NCI-H1092 (cell line): ENCODE results near the gene DPH2.

Source experiments
- DNase-seq: peaks from one replicate; lab custom pipeline; 2025; lab: John Stamatoyannopoulos, UW

DPH2 gene

DNA sequence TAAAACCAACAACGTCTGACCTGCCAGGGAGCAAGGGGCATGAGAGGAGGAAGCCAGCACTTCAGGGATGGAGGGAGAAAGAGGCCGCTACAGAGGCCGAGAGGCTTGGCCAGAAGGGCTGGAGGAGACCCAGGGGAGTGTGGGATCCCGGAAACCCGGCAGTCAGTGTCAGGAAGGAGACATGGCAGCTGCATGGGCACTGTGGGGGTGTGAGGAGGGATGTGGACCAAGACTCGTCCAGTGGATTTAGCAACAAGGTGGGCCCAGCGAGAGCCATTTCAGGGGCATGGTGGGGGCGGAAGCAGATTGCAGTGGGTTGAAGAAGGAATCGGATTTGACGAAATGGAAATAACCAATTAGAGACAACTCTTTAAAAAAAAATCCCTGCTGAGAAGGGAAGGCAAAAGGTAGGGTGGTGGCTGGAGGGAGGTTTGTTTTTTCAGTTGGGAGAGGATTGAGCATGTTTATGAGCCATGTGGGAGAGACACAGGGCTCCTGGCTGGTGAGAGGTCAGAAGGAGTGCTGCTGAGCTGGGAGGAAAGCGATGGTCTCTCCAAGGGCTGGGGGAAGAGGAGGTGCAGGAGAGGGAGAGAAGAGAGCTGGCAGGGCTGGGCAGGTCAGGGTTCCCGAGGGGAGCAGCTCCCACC lies 13.6 kb downstream of the DPH2 start:
- no peak for DNase-seq

DNA sequence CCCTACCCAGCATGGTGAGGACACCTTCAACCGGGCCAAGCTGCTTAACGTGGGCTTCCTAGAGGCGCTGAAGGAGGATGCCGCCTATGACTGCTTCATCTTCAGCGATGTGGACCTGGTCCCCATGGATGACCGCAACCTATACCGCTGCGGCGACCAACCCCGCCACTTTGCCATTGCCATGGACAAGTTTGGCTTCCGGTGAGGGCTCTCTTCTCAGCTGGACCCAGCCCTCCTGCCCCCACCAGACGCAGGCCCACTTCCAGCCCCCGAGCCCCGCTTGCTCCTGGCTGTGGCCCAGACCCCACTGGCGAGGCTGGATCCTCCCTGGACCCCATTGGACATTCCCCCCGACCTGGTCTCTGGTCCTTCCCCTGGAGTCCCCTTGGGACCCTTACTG lies 15.0 kb downstream of the DPH2 start:
- no peak for DNase-seq

GRCh38 chr1:43985984-43986595 lies 16.3 kb downstream of the DPH2 start:
- no peak for DNase-seq

DNA sequence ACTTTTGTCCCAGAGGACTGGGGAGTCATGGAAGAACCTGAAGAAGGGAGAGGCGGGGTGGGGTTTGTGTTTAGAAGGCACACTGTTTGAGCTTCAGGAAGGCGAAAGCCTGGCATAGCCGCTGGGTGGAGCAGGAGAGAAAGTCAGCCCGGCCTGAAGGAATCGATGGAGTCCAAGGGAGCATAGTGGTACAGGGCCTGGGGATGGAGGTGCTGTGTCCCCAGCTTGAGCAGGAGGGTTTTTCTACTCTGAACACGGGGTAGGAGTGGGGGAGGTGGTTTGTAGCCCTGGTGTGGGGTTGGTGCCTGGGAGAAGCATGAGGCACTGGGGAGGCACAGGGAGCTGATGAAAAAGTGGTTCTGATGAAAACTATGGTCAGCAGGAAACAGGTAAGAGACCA lies 16.9 kb downstream of the DPH2 start:
- DNase-seq, result no peak

GRCh38 chr1:43987159-43987902 lies 17.5 kb downstream of the DPH2 start:
- DNase-seq, result no peak

DNA sequence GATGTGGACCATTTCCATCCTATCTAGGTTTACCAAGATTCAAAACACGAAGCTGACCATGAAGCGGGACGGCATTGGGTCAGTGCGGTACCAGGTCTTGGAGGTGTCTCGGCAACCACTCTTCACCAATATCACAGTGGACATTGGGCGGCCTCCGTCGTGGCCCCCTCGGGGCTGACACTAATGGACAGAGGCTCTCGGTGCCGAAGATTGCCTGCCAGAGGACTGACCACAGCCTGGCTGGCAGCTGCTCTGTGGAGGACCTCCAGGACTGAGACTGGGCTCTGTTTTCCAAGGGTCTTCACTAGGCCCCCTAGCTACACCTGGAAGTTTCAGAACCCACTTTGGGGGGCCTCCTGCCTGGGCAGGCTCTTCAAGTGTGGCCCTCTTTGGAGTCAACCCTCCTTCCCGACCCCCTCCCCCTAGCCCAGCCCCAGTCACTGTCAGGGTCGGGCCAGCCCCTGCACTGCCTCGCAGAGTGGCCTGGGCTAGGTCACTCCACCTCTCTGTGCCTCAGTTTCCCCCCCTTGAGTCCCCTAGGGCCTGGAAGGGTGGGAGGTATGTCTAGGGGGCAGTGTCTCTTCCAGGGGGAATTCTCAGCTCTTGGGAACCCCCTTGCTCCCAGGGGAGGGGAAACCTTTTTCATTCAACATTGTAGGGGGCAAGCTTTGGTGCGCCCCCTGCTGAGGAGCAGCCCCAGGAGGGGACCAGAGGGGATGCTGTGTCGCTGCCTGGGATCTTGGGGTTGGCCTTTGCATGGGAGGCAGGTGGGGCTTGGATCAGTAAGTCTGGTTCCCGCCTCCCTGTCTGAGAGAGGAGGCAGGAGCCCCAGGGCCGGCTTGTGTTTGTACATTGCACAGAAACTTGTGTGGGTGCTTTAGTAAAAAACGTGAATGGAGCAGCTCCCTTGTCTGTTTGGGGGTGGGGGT lies 20.7 kb downstream of the DPH2 start:
- DNase-seq, result no peak

DNA sequence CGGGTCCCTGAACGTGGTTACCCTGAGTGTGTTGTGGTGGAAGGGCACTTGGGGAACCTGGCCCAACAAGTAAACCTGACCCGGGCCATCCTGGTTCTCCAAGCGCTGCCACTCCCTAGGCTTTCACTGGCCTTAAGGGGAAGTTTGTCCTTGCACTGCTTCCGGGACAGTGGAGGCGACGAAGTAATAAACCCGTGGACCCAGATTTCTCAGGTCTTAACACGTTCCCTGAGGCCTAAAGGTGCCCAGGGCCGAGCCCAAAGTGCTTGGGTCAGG lies 21.3 kb downstream of the DPH2 start:
- no peak for DNase-seq

- DNase-seq, result peak; percentile 51
These were observed 21.8 kb downstream of the DPH2 start, which contains the start of gene CCDC24 for GRCh38 chr1:43991476-43992231. Gene CCDC24, plus strand, starts transcription at chr1:43991599. Its CDS starts 280 bp downstream, at chr1:43991879.

GRCh38 chr1:43992232-43992995 lies 22.6 kb downstream of the DPH2 start:
- no peak for DNase-seq

DNA sequence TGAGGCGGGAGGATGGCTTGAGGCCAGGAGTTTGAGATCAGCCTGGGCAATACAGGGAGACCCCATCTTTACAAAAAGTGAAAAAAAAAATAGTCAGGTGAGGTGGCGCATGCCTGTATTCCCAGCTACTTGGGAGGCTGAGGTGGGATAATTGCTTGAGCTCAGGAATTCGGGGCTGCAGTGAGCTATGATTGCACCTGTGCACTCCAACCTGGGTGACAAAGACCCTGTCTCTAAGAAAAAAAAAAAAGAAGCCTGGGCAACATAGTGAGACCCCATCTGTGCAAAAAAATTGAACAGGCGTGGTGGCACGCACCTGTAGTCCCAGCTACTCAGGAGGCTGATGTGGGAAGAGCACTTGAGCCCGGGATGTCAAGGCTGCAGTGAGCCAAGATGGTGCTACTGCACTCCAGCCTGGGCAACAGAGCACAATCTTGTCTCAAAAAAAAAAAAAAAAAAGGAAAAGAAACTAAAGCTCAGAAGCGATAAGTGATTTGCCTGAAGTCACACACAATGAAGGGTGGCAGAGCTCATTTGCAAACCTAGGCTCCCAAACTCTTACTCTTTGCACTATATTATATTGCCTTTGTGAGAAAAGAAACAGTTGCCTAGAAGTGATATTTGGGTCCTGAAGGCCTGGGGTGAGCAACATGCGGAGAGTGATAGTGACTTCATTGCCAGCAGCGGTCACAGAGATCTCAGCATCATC lies 23.6 kb downstream of the DPH2 start:
- no peak for DNase-seq

DNA sequence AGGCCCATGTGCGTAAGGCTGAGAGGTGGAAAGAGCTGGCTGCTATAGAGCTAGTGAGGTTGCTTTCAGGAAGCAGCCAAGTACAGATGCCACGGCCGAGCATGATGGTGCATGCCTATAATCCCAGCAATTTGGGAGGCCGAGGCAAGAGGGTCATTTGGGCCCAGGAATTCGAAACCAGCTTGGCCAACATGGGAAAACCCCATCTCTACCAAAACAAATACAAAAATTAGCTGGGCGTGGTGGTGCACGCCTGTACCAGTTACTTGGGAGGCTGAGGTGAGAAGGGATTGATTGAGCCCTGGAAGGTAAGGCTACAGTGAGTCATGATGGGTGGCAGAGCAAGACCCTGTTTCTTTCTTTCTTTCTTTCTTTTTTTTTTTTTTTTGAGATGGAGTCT lies 24.3 kb downstream of the DPH2 start:
- DNase-seq, result no peak

DNA sequence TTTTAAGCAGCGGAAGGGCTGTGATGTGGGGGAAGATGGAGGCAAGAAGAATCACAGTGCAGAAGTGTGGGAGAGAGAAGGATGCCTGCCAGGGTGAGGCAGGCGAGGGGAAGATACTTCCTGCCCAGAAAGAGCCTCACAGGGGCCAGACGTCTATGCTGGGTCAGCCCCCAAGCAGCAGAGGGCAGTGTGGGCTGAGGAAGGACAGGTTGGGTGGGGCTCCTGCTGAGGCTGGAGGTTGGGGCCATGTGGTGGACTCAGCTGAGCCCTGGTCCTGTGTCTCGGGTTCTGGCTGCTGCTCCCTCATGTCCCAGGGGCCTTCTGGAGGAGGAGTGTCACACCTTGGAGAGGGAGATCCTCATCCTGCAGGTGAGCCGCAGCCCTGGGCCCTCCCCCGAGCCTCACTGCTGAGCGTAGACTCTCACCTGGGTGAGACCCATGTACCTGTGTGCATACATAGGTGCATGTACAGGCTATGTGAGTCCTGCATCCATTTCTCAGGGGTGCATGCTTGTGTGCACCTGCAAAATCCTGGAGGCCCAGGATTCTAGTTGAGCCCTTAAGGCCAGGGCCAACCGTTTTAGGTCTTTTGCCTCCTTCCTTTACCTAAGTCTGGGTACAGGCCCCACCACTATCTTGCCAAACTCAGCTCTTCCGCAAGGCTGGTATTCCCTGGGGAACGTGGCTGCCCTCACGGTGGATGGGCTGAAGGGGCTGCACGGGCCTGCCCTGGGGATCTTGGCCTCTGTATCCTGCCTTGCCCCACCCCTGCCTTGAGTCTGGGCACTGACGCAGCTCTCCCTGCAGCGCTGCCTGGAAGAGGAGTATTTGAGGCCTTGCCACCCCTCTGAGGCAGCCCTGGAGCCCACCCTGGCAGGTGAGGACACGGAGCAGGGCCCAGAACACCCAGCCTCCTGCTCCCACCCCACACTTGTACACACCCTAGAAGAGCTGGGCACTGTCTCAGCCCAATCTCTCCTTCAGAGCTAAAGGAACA lies 25.3 kb downstream of the DPH2 start:
- no peak for DNase-seq

DNA sequence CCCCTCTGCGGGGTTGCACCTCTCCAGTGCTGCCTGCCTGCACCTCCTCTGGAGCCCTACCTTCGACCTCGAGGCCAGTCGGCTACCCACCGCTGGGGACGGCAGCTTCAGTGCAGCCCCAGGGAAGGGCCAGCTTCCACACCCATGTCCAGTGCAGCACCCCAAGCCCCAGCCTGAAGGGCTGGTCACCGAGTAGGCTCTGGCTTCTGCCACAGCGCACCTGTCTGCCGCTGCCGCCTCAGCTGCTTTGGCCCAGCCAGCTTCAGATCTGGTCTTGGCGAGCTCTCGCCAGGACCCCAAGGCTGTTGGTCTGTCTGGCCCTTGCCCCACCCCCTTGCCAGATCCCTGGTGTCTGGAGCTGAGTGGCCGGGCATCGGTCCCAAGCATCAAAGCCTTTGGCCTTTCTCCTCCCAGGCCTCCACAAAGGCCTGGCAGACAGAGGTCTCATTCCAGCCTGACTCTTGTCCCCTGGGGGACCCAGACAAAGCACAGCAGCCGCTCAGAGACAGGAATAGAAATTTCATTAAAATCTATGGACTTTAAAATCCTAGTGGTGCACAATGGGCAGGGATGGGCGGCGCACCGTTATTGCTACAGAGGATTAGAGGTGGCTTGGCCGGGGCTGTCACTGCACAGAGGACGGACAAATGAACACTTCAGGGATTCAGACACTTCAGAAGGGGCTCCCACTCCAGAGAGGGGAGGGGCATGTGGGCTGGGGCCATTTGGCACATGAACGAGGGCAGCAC lies 26.3 kb downstream of the DPH2 start:
- no peak for DNase-seq

GRCh38 chr1:43996733-43997115 lies 26.9 kb downstream of the DPH2 start:
- DNase-seq, result no peak

DNA sequence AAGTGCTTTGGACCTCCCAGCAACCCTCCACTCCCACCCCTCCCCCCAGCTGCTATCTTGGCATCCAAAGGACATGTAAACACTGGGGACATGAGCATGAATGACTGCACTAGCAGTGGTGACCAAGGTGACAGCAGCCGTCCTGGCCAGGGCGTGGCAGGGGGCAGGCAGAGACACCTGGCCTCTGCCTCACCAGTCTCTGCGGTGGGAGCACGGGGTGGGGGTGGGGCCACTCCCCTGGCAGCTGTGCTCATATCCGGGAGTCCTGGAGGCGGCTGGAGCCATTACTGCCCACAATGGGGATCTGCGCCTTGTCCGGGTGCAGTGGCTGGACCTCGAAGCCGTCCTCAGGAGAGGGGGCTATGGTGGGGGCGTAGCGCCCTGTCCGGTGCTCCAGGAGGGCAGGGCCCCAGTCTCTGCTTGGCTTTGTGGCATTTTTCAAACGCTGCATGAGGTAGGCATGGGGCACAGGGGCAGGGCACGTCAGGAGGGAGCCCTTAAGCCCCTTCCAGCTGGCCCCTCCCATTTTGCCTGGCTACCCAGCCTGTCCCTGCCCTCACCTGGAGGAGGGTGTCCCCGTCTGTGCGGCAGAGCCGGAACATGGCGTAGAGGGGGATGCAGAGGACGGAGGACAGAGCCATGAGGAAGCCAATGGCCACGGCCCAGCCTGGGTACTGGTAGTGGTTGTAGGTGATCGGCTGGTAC lies 27.6 kb downstream of the DPH2 start:
- no peak for DNase-seq

- DNase-seq, result no peak
These were observed 28.2 kb downstream of the DPH2 start for GRCh38 chr1:43998000-43998378.

- DNase-seq, result no peak
These were observed 29.6 kb downstream of the DPH2 start for GRCh38 chr1:43999455-43999854.
